ENCODE results near the gene TESK2. TPM values are rescaled to one million over a fixed set of nuclear protein-coding genes. Genes with fewer than 3 reads are reported as not detected.
A peak's percentile ranks its signal among the peaks of the same experiment; 100 is the strongest.

Gene TESK2
- total RNA-seq, 1 donor, result 2.0 TPM

DNA sequence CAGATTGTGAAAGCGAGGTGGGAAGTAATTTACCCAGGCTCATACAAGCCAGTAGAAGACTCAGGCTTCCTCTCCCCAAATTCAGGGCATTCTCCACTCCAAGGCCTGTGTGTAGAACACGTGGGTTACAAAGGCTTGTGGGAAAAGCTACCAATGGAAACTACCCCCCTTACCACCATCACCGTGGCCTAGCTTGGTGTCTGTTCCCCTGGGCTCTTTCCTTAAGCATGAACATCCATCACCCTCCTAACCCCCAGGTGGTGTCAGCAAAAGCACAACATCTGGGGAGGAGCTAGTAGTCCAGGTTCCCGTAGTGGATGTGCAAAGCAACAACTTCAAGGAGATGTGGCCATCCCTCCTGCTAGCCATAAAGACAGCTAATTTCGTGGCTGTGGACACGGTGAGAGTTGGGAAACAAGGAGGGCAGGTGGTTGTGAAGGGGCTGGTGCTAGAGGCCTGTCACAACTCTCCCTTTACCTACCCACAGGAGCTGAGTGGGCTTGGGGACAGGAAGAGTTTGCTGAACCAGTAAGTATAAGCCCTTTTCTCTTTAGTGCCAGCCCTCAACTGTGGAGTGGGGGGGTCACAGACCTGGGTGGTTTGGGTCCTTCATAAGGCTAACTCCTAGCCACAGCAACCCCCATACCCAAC lies 150.0 kb downstream of the TESK2 start:
- H3K4me3 ChIP-seq (ENCODE audit: low read depth, low read length), result peak overlapping the region; percentile 79
- DNase-seq (ENCODE audit: low read depth), result peak; percentile 22
- TF ChIP-seq, protein P1, sequence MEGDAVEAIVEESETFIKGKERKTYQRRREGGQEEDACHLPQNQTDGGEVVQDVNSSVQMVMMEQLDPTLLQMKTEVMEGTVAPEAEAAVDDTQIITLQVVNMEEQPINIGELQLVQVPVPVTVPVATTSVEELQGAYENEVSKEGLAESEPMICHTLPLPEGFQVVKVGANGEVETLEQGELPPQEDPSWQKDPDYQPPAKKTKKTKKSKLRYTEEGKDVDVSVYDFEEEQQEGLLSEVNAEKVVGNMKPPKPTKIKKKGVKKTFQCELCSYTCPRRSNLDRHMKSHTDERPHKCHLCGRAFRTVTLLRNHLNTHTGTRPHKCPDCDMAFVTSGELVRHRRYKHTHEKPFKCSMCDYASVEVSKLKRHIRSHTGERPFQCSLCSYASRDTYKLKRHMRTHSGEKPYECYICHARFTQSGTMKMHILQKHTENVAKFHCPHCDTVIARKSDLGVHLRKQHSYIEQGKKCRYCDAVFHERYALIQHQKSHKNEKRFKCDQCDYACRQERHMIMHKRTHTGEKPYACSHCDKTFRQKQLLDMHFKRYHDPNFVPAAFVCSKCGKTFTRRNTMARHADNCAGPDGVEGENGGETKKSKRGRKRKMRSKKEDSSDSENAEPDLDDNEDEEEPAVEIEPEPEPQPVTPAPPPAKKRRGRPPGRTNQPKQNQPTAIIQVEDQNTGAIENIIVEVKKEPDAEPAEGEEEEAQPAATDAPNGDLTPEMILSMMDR (IDR thresholded peaks at IDR 0.05; ENCODE audit: insufficient read depth, low read length), result no peak

DNA sequence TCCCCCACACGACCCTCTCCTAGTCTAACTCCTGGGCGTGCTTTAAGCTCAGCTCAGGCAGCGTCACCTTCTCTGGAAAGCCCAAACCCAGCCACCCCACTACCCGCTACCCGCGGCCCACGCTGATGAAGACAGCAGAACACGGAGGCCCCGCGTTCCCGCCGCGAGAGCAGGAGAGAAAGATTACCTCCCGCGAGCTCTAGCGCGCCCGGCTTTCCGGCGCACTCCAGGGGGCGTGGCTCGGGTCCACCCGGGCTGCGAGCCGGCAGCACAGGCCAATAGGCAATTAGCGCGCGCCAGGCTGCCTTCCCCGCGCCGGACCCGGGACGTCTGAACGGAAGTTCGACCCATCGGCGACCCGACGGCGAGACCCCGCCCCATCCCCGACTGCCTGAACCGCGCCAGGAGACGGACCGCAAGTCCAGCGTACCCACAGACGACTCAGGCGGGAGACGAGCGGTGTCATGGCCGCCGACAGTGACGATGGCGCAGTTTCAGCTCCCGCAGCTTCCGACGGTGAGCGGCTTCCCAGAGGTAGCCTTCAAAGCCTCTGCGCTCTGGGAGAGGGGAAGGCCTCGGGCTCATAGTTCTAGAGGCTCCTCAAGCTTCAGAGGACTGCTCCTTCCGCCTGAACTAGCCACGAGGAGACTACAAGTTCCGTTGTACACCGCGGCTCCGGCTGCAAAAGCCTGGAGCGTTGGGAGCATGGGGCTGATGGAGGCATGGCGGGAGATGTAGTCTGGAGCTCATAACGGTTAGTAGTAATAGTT lies 151.0 kb downstream of the TESK2 start, which contains the start of the genes MUTYH and TOE1:
TSS of gene MUTYH (minus strand) at position 652 of the 770 bp plus-strand sequence. CDS start 5,935 bp downstream, outside the sequence.
TSS of gene TOE1 (plus strand) at position 382 of the 770 bp plus-strand sequence. CDS start at position 465, 83 bp downstream.
- TF ChIP-seq, protein P1 (IDR thresholded peaks at IDR 0.05; ENCODE audit: insufficient read depth, low read length), result no peak
- H3K4me3 ChIP-seq (ENCODE audit: low read depth, low read length), result peak within 1 kb of the TSS; percentile 79
- peak; percentile 87 for DNase-seq (ENCODE audit: low read depth)

DNA sequence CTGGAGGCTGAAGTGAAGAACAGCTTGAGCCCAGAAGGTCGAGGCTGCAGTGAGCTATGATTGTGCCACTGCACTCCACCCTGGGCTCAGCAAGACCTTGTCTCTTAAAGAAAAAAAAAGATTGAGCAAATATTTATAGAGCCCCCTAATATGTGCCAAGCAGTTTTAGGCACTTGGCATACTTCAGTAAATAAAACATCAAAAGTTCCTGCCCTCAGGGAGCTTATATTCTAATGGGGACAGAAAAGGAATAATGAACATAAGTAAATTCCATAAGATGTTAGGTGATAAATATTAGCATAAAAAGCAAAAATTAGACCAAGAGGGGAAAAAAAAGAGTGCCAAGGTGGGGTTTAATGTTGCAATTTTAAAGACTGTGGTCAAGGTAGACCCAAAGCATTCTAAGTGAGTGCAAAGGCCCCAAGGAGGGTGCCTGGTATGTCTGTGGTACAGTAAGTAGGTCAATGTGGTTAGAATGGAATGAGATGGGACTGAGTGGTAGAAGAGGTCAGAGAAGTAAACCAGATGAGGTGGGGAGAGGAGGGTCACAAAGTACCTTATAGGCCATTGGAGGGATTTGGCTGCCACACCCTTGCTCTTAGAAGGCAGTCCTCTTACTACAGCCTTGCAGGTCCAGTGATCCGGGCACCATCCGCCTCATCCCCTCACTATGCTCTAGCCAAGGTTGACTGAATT lies 153.2 kb downstream of the TESK2 start:
- DNase-seq (ENCODE audit: low read depth), result no peak
- H3K4me3 ChIP-seq (ENCODE audit: low read depth, low read length), result no peak overlapping the region
- TF ChIP-seq, protein P1 (IDR thresholded peaks at IDR 0.05; ENCODE audit: insufficient read depth, low read length), result no peak

DNA sequence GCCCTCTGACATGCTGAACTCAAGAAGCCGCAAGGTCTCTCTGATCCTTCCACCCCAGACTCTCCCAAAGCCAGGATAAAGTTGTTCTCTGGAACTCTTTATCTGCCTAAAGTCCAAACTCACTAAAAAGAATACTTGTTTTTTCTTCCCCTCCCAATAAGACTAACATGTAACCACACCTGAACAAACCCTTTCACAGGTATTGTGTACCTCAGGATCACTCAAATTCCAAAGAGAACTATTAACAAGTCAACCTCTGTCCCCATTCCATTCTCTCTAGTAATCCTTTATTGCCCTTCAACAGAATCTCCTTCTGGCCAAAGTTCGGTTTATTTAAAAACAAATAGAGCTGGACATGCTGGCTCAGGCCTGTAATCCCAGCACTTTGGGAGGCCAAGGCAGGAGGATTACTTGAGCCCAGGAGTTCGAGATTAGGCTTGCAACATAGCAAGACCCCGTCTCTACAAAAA lies 155.1 kb downstream of the TESK2 start:
- H3K4me3 ChIP-seq (ENCODE audit: low read depth, low read length), result no peak overlapping the region
- TF ChIP-seq, protein P1 (IDR thresholded peaks at IDR 0.05; ENCODE audit: insufficient read depth, low read length), result no peak
- DNase-seq (ENCODE audit: low read depth), result no peak

DNA sequence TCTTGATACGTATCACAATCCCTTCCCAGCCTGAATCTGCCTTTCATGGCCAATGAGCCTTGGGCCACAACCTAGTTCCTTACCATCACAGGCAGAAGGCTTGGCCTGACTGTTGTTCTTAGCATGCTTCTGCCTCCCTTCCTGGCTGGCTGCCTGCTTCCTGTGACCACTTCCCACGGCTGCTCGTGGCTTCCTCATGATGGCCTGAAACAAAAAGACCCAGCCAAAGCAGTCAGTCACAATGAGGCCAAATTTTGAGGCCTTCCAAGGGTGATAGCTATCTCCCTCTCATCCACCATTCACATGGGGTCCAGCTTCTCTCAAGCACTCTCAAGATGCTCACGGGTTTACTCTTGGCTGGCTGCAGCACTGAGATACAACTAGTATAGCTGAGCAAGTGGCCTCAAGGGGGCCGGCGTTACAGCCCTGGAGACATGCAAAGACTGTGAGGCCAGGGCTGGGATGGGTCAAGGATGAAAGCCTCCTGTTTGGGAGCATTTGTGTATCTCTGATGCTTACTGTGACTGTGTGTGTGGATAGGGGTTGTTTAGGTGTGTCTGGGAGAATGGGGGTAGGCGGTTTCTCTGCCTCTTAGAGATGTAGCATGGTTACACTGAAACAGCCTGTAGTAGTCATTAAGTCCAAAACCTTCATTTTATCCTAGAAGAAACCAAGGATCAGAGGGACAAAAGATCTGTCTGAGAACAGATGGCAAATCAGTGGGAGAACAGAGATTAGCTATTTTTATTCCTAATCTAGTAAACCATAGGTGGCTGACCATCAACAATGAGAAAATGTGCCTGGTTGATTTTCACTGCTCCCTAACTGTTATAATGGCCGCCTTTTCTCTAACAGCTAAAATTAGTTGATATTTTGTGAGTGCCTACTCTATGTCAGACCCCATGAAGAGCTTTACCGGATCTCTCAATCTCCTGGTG lies 156.4 kb downstream of the TESK2 start:
- no peak for DNase-seq (ENCODE audit: low read depth)
- H3K4me3 ChIP-seq (ENCODE audit: low read depth, low read length), result no peak overlapping the region
- TF ChIP-seq, protein P1 (IDR thresholded peaks at IDR 0.05; ENCODE audit: insufficient read depth, low read length), result no peak

DNA sequence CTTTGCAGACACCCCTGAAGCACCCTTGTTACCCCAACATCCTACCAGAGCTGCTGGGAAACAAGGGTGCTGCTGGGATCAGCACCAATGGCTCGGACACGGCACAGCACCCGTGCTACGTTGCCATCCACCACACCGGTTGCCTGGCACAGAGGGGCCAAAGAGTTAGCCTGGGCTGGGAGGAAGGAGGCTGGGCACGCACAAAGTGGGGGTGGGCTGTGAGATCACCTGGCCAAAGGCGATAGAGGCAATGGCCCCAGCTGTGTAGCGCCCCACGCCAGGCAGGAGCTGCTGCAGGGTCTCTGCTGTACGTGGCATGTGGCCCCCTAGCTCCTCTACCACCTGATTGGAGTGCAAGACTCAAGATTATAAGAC lies 158.6 kb downstream of the TESK2 start:
- TF ChIP-seq, protein P1 (IDR thresholded peaks at IDR 0.05; ENCODE audit: insufficient read depth, low read length), result no peak
- no peak for DNase-seq (ENCODE audit: low read depth)
- no peak overlapping the region for H3K4me3 ChIP-seq (ENCODE audit: low read depth, low read length)

Data from fibroblast of the aortic adventitia (primary cell).